Measurements from ENCODE around the gene PISD. TPM values are rescaled to one million over a fixed set of nuclear protein-coding genes. Genes with fewer than 3 reads are reported as not detected.

PISD gene
- total and polyA plus RNA-seq, 2 donors (not counting 3 experiments of a cell fraction or from before 2014, with no cell fraction given) = 53.4 to 58.0 TPM

- peaks cover 6% of the 10 kb centered on the region for H3K4me1 ChIP-seq (ENCODE audit: control insufficient read depth, extremely low read depth, insufficient read depth, low read length)
- no peaks in the 10 kb centered on the region for H3K9me3 ChIP-seq (replicated peaks; ENCODE audit: control insufficient read depth, insufficient read depth, low read length)
- no peak overlapping the region for H3K27ac ChIP-seq (ENCODE audit: insufficient read depth, low read depth, low read length)
- no peaks in the 10 kb centered on the region for H3K27me3 ChIP-seq (ENCODE audit: control insufficient read depth in 2 of 2, insufficient read depth in 2 of 2, low read length in 2 of 2)
- no TSS peak for BruUV-seq (replicated peaks)
- no peaks in the 10 kb centered on the region for H3K79me2 ChIP-seq (ENCODE audit: control insufficient read depth, insufficient read depth, low read length)
- no peak overlapping the region for H3K4me2 ChIP-seq (ENCODE audit: insufficient read depth, low read length)
- peaks cover 2 to 6% of the 10 kb centered on the region in 2 experiments for H3K36me3 ChIP-seq (ENCODE audit: control insufficient read depth in 2 of 2, extremely low read depth in 1 of 2, insufficient read depth in 2 of 2, low read length in 2 of 2)
- no peaks in the 10 kb centered on the region for H3K9me1 ChIP-seq (replicated peaks; ENCODE audit: control insufficient read depth, extremely low read depth, insufficient read depth, low read length)
- ChIA-PET CTCF (interaction anchor here (1.1 to 1.4 kb wide), 2 partner anchors 9 to 52 kb away, joined by 3 to 6 read pairs; no protein-coding TSS in a partner anchor), POLR2A (interaction anchor here (0.7 kb wide), 1 partner anchor 35 kb away, joined by 3 read pairs; no protein-coding TSS in a partner anchor)
- no peak overlapping the region for H3K4me3 ChIP-seq (replicated peaks in 1 of 3; ENCODE audit: insufficient read depth in 1 of 3, low read depth in 1 of 3, low read length in 3 of 3)
- DNase-seq (ENCODE audit: low read depth, low spot score) = no peak
- no peak for FAIRE-seq
- intact Hi-C loops (cut with micrococcal nuclease) (no loop called here), dilution Hi-C loops (cut with MboI; ENCODE audit: extremely low pct_ligation_motif_present, low sequenced_read_pairs) (no loop called here)
- H3K9ac ChIP-seq (replicated peaks; ENCODE audit: extremely low read depth, insufficient read depth, low read length) = no peak overlapping the region
- no peaks in the 10 kb centered on the region for H4K20me1 ChIP-seq (replicated peaks; ENCODE audit: control insufficient read depth, extremely low read depth, insufficient read depth, low read length)
- TF ChIP-seq FOS (IDR thresholded peaks at IDR 0.05; ENCODE audit: borderline replicate concordance, insufficient read depth, low read length) = no peak
- H2AFZ ChIP-seq (ENCODE audit: low read depth, low read length) = no peak overlapping the region
Measured at GRCh38 chr22:31612891-31613285, 49.1 kb downstream of the PISD start.

- CTCF ChIA-PET = interaction anchor here (0.6 to 1.8 kb wide), 5 partner anchors 9 to 178 kb away, joined by 3 to 11 read pairs (median 3); no protein-coding TSS in a partner anchor
- DNase-seq (ENCODE audit: low read depth, low spot score) (peak; percentile 32), FAIRE-seq (peak; percentile 62)
- H3K36me3 ChIP-seq (ENCODE audit: control insufficient read depth in 2 of 2, extremely low read depth in 1 of 2, insufficient read depth in 2 of 2, low read length in 2 of 2) = no peaks in the 10 kb centered on the region
- no peaks in the 10 kb centered on the region for H3K9me1 ChIP-seq (replicated peaks; ENCODE audit: control insufficient read depth, extremely low read depth, insufficient read depth, low read length)
- H3K4me2 ChIP-seq (ENCODE audit: insufficient read depth, low read length) = no peak overlapping the region
- no peak overlapping the region for H2AFZ ChIP-seq (ENCODE audit: low read depth, low read length)
- H3K27ac ChIP-seq (ENCODE audit: insufficient read depth, low read depth, low read length) = no peak overlapping the region
- no peak for TF ChIP-seq JUN (IDR thresholded peaks at IDR 0.05; ENCODE audit: borderline replicate concordance, insufficient read depth, insufficient read length, low read depth)
- no peak for TF ChIP-seq POLR2AphosphoS5 (IDR thresholded peaks at IDR 0.05; ENCODE audit: insufficient read depth, low read depth, low read length)
- TF ChIP-seq CTCF (IDR thresholded peaks at IDR 0.05; ENCODE audit: extremely low read depth in 1 of 2, insufficient read depth in 1 of 2, low read depth in 1 of 2, low read length in 2 of 2) = no peak
- no peak for TF ChIP-seq POLR2A (IDR thresholded peaks at IDR 0.05; ENCODE audit: low read depth, low read length)
- TF ChIP-seq MAX (IDR thresholded peaks at IDR 0.05; ENCODE audit: insufficient read depth, insufficient read length) = no peak
- TF ChIP-seq MYC (IDR thresholded peaks at IDR 0.05; ENCODE audit: low read depth, low read length) = no peak
- no peak for TF ChIP-seq GATA2 (IDR thresholded peaks at IDR 0.05; ENCODE audit: insufficient read depth, insufficient read length, low read depth, low read length)
- no peak for TF ChIP-seq EZH2 (IDR thresholded peaks at IDR 0.05; ENCODE audit: borderline replicate concordance, low read depth, low read length, severe bottlenecking)
- no peak for TF ChIP-seq FOS (IDR thresholded peaks at IDR 0.05; ENCODE audit: borderline replicate concordance, insufficient read depth, low read length)
- no peak overlapping the region for H3K9ac ChIP-seq (replicated peaks; ENCODE audit: extremely low read depth, insufficient read depth, low read length)
- intact Hi-C loops (cut with micrococcal nuclease) = no loop called here
- H4K20me1 ChIP-seq (replicated peaks; ENCODE audit: control insufficient read depth, extremely low read depth, insufficient read depth, low read length) = no peaks in the 10 kb centered on the region
- H3K9me3 ChIP-seq (replicated peaks; ENCODE audit: control insufficient read depth, insufficient read depth, low read length) = no peaks in the 10 kb centered on the region
- no TSS peak for BruUV-seq (replicated peaks)
- no peaks in the 10 kb centered on the region for H3K27me3 ChIP-seq (ENCODE audit: control insufficient read depth in 2 of 2, insufficient read depth in 2 of 2, low read length in 2 of 2)
- no peak overlapping the region for H3K4me3 ChIP-seq (replicated peaks in 1 of 3; ENCODE audit: insufficient read depth in 1 of 3, low read depth in 1 of 3, low read length in 3 of 3)
- H3K4me1 ChIP-seq (ENCODE audit: control insufficient read depth, extremely low read depth, insufficient read depth, low read length) = peaks cover 2% of the 10 kb centered on the region
- H3K79me2 ChIP-seq (ENCODE audit: control insufficient read depth, insufficient read depth, low read length) = no peaks in the 10 kb centered on the region
- POLR2A ChIA-PET = no interaction called here
- dilution Hi-C loops (cut with MboI; ENCODE audit: extremely low pct_ligation_motif_present, low sequenced_read_pairs) = no loop called here
Measured at GRCh38 chr22:31611061-31611760, 50.8 kb downstream of the PISD start.
